NCI-H82 (cell line): ENCODE data around the gene CSTB.
A peak's percentile ranks its signal among the peaks of the same experiment; 100 is the strongest.

Experiments
- DNase-seq: peaks from one replicate; lab custom pipeline; 2025; lab: John Stamatoyannopoulos, UW

The CSTB gene

GRCh38 chr21:43728467-43729390 lies 47.4 kb downstream of the CSTB start:
- peak; percentile 96 for DNase-seq

- DNase-seq, result peak; percentile 54
Measured at GRCh38 chr21:43728154-43728466, 48.0 kb downstream of the CSTB start.

GRCh38 chr21:43727519-43728153 lies 48.5 kb downstream of the CSTB start:
- peak; percentile 71 for DNase-seq

- DNase-seq, result no peak
Measured at GRCh38 chr21:43726686-43727518, 49.2 kb downstream of the CSTB start.
